HEK293T (cell line): ENCODE data around the gene ZKSCAN5.
A peak's percentile ranks its signal among the peaks of the same experiment; 100 is the strongest.

ENCODE experiments used
- CTCF ChIA-PET: fragments of 350-600 bp; formaldehyde crosslinking; extraction: SDS; loops from one replicate; lab custom pipeline; 2021; ENCODE audit warnings: antibody characterized with exemption, inconsistent platforms; lab: Yijun Ruan, JAX
- POLR2A ChIA-PET: fragments of 350-600 bp; formaldehyde crosslinking; extraction: SDS; loops from one replicate; lab custom pipeline; 2020; ENCODE audit warnings: antibody characterized with exemption, inconsistent platforms; lab: Yijun Ruan, JAX
- DNase-seq: peaks from one replicate; pipeline ENCODE4 v3.0.0; 2012; ENCODE audit warnings: mixed read lengths; ENCODE audit errors: extremely low spot score
- ARNT ChIP-seq: fragments of 450-650 bp; IDR thresholded peaks from 2 replicates; pipeline ENCODE4 v1.6.1; 2017; ENCODE audit warnings: mild to moderate bottlenecking
- BHLHE40 ChIP-seq: fragments of 450-650 bp; IDR thresholded peaks from 2 replicates; pipeline ENCODE4 v1.6.1; 2016; ENCODE audit warnings: mild to moderate bottlenecking, moderate library complexity, borderline replicate concordance
- CTBP1 ChIP-seq: fragments of 450-650 bp; IDR thresholded peaks from 2 replicates; pipeline ENCODE4 v1.6.1; 2016; ENCODE audit warnings: borderline replicate concordance
- ELF4 ChIP-seq: fragments of 450-650 bp; IDR thresholded peaks from 2 replicates; pipeline ENCODE4 v1.6.1; 2017; ENCODE audit warnings: antibody characterized with exemption
- FOXA1 ChIP-seq: fragments of 450-650 bp; IDR thresholded peaks from 2 replicates; pipeline ENCODE4 v1.6.1; 2016; ENCODE audit warnings: mild to moderate bottlenecking
- FOXK2 ChIP-seq: fragments of 450-650 bp; IDR thresholded peaks from 2 replicates; pipeline ENCODE4 v1.6.1; 2016; ENCODE audit warnings: mild to moderate bottlenecking
- FOXM1 ChIP-seq: fragments of 450-650 bp; IDR thresholded peaks from 2 replicates; pipeline ENCODE4 v1.6.1; 2017; ENCODE audit warnings: mild to moderate bottlenecking, borderline replicate concordance
- HDGF ChIP-seq: fragments of 450-650 bp; IDR thresholded peaks from 2 replicates; pipeline ENCODE4 v1.6.1; 2017; ENCODE audit warnings: antibody characterized with exemption, borderline replicate concordance
- L3MBTL2 ChIP-seq: fragments of 450-650 bp; conservative IDR thresholded peaks from 2 replicates; pipeline ENCODE4 v1.6.1; 2016; ENCODE audit warnings: mild to moderate bottlenecking
- LEF1 ChIP-seq: fragments of 450-650 bp; IDR thresholded peaks from 2 replicates; pipeline ENCODE4 v1.6.1; 2017; ENCODE audit warnings: mild to moderate bottlenecking, borderline replicate concordance
- NFRKB ChIP-seq: fragments of 450-650 bp; IDR thresholded peaks from 2 replicates; pipeline ENCODE4 v1.6.1; 2016; ENCODE audit warnings: mild to moderate bottlenecking, moderate library complexity
- SP1 ChIP-seq: fragments of 450-650 bp; IDR thresholded peaks from 2 replicates; pipeline ENCODE4 v1.6.1; 2017
- SUZ12 ChIP-seq: fragments of 450-650 bp; IDR thresholded peaks from 2 replicates; pipeline ENCODE4 v1.6.1; 2016; ENCODE audit warnings: mild to moderate bottlenecking
- TARDBP ChIP-seq: fragments of 450-650 bp; IDR thresholded peaks from 2 replicates; pipeline ENCODE4 v1.6.1; 2016
- ZNF384 ChIP-seq: fragments of 450-650 bp; IDR thresholded peaks from 2 replicates; pipeline ENCODE4 v1.6.1; 2016
- TF ChIP-seq, protein P1 (sequence below): fragments of 450-650 bp; IDR thresholded peaks from 2 replicates; pipeline ENCODE4 v1.6.1; 2016

The ZKSCAN5 gene

DNA sequence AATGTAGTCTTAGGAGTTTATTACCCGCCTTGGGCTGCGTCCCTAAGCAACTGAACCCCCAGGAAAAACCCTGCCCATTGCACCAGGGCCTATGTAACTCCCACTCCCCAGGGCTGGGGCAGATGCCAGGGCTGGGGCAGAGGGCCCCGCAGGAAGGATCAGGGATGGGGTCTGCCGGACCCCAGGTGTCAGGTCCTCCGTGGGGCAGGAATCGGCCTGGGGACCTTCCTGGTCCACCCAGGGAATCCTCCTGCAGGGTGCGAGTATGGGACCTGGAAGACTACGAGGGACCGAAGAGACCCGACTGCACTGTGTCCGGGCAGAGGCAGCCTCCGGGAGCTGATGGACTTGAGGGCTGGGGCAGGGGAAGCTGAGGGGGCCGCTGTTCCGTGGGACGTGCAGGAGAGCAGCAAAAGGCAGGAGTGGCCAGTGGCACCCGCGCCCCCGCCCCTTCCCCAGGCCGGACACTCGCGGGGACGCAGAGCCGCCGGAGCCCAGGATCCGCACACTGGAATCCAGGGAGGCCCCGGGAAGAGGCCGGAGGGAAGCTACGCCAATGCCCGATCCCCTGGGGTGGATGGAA, 36.0 kb upstream of the ZKSCAN5 start:
- POLR2A ChIA-PET = no interaction called here
- no peak for TF ChIP-seq FOXK2
- TF ChIP-seq NFRKB = no peak
- no peak for TF ChIP-seq TARDBP
- no peak for TF ChIP-seq HDGF
- no peak for TF ChIP-seq FOXA1
- TF ChIP-seq ZNF384 = no peak
- TF ChIP-seq LEF1 = no peak
- no peak for TF ChIP-seq BHLHE40
- TF ChIP-seq, protein P1, sequence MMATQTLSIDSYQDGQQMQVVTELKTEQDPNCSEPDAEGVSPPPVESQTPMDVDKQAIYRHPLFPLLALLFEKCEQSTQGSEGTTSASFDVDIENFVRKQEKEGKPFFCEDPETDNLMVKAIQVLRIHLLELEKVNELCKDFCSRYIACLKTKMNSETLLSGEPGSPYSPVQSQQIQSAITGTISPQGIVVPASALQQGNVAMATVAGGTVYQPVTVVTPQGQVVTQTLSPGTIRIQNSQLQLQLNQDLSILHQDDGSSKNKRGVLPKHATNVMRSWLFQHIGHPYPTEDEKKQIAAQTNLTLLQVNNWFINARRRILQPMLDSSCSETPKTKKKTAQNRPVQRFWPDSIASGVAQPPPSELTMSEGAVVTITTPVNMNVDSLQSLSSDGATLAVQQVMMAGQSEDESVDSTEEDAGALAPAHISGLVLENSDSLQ = no peak
- no peak for TF ChIP-seq SUZ12
- no peak for TF ChIP-seq ARNT
- no peak for TF ChIP-seq SP1
- TF ChIP-seq ELF4 = no peak
- TF ChIP-seq CTBP1 = no peak
- no peak for TF ChIP-seq FOXM1
- no peak for TF ChIP-seq L3MBTL2
- DNase-seq = no peak
- CTCF ChIA-PET = no interaction called here

DNA sequence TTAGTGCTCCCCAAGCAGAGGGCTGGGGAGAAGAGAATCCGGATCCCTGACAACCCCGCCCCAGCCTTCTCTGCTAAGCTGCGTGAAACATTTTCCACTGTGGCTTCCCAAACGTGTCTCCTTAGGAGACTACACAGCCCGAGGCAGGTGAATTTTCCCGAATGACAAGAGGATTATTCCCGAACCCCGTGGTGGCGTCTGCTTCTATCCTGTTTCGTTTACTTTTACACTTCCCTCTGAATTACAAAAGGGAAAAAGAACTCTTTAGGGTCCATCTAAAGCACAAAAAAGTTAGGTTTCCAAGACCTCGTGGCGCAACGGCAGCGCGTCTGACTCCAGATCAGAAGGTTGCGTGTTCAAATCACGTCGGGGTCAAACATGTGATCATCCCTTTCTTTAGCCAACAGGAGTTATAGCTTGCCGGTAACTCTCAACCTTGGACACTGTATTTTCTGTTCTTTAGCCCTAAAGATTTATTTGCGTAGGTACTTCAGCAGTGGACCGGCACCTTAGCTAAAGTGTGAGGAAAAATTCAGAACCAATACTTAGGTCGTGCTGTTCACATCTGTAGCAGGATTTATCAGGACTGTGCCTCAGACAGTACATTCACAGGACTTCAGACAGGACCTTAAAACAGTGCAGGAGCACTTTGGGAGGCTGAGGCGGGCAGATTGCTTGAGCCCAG, 34.9 kb upstream of the ZKSCAN5 start:
- POLR2A ChIA-PET = no interaction called here
- CTCF ChIA-PET = no interaction called here
- no peak for DNase-seq
- TF ChIP-seq ARNT (no peak), ELF4 (no peak), BHLHE40 (no peak), SUZ12 (no peak)

DNA sequence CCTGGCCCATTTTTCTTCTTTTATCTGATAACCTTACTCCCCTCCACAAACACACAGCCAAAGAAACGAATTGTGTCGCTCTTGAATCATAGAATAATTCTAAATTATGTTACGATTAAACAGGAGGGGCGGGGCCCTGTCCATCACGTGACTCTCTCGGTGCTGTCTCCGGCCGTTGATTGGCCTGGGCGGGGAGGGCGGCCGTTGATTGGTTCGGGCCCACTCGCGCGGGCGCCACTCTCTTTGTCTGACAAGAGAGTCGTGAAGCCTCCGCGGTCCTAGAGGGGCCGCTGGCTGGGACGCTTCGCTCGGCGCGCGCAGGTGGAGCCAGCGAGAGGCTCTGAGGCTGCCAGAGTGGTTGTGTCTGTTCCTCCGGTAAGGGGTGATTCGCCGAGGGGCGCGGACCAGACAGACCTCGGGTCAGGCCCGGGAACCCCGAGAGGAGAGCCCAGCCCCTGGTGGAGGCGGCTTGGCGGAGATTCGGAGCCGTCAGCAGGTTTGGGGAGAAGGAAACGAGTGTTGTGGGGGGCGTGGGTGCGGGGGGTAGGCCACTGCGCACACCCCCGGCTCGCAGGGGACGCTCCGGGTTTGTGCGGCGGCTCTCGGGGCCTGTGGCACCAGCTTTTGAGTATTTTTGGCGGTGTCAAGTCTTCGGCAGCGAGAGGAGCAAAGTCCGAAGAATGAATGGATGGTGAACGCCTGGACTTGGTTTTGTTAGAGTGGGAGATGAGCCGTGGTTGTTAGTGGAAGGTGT, 31.7 kb upstream of the ZKSCAN5 start, which contains the start of gene ZNF789:
TSS of gene ZNF789 (plus strand) at position 330 of the 754 bp plus-strand sequence. CDS start 3,567 bp downstream, outside the sequence.
- DNase-seq = peak; percentile 97
- CTCF ChIA-PET = no interaction called here
- POLR2A ChIA-PET = interaction anchor here (1.0 kb wide), 2 partner anchors 27 to 144 kb away, joined by 3 read pairs; partner anchors contain the start of genes ZNF394 and ZSCAN25

DNA sequence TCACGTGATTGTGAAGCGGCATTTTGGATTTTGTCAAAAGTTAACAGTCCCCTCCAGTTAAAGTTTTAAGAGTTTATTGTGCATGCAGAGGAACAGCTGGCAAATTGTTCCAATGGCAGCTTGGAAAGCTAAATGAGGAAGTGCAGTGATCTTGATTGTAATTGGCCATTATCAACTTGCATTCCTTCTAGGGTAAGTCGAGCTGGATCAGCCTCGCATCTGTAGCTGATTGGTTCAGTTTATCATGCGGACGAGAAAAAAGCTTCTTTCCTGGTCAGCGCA, 31.2 kb upstream of the ZKSCAN5 start:
- TF ChIP-seq BHLHE40 = no peak
- no peak for TF ChIP-seq L3MBTL2
- TF ChIP-seq LEF1 = no peak
- TF ChIP-seq, protein P1 = no peak
- no peak for TF ChIP-seq CTBP1
- no peak for TF ChIP-seq NFRKB
- no peak for TF ChIP-seq FOXM1
- TF ChIP-seq SUZ12 = no peak
- ChIA-PET POLR2A (interaction anchor here (1.0 kb wide), 2 partner anchors 27 to 143 kb away, joined by 3 read pairs; partner anchors contain the start of genes ZNF394 and ZSCAN25), CTCF (no interaction called here)
- DNase-seq = peak; percentile 46

More for the DNA sequence above, 31.7 kb upstream of the ZKSCAN5 start, which contains the start of gene ZNF789:
- TF ChIP-seq HDGF (no peak), ZNF384 (no peak), L3MBTL2 (peak; percentile 61), FOXM1 (no peak), ELF4 (no peak), SUZ12 (no peak), SP1 (no peak), CTBP1 (no peak)
- TF ChIP-seq, protein P1 = peak; percentile 96

DNA sequence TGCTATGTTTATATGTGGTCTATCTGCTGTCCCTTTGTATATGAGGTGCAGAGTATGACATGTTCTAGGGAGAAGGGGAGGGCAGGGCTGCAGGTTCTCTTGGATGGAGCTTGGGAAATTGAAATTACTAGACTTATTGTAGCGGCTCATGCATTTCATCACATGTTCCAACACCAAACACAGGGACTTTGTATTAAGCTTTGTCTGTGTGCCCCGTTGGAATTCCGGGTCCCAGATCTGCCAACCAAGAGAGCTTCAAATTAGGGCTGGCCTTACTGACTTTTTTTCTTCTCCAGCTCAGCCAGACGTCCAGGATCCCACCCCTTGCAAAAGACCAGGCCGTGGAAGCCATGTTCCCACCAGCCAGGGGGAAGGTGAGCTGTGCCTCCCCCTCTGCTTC, 28.4 kb upstream of the ZKSCAN5 start:
- ChIA-PET POLR2A (interaction anchor here (1.0 to 1.2 kb wide), 2 partner anchors 24 to 37 kb away, joined by 3 to 5 read pairs; partner anchors contain the start of genes CPSF4, PTCD1 and ZNF394), CTCF (no interaction called here)
- TF ChIP-seq L3MBTL2 (no peak), NFRKB (no peak), FOXK2 (no peak), FOXM1 (no peak), FOXA1 (no peak), CTBP1 (no peak), ELF4 (no peak), ZNF384 (no peak), SUZ12 (no peak), ARNT (no peak)
- TF ChIP-seq, protein P1 = no peak
- no peak for DNase-seq
